Endothelial cell of umbilical vein (primary cell): ENCODE measurements around the gene MARCHF7.

Experiments
- EZH2 ChIP-seq: IDR thresholded peaks from 2 replicates; pipeline ENCODE4 v1.6.1; 2012; ENCODE audit warnings: borderline replicate concordance, low read depth, mild to moderate bottlenecking, moderate library complexity, low read length, inconsistent platforms; ENCODE audit not compliant: severe bottlenecking
- FOS ChIP-seq: IDR thresholded peaks from 2 replicates; pipeline ENCODE4 v1.6.1; 2011; ENCODE audit warnings: mild to moderate bottlenecking, low read length, moderate library complexity, borderline replicate concordance; ENCODE audit not compliant: insufficient read depth
- GATA2 ChIP-seq: IDR thresholded peaks from 2 replicates; pipeline ENCODE4 v1.7.0; 2011; ENCODE audit warnings: low read depth, mild to moderate bottlenecking, moderate library complexity, mixed read lengths, low read length; ENCODE audit not compliant: insufficient read length, insufficient read depth
- MYC ChIP-seq: IDR thresholded peaks from one replicate; pipeline ENCODE4 v1.6.1; 2011; ENCODE audit warnings: mild to moderate bottlenecking, low read depth, low read length
- POLR2A ChIP-seq: IDR thresholded peaks from 2 replicates; pipeline ENCODE4 v1.6.1; 2012; ENCODE audit warnings: low read depth, mild to moderate bottlenecking, control low read depth, low read length
- POLR2AphosphoS5 ChIP-seq: IDR thresholded peaks from 2 replicates; pipeline ENCODE4 v1.6.1; 2012; ENCODE audit warnings: low read depth, mild to moderate bottlenecking, control low read depth, low read length, moderate library complexity; ENCODE audit not compliant: insufficient read depth
- TF ChIP-seq, protein P1 (sequence below), 2 donors: IDR thresholded peaks; 1 replicate in 1 of 2; 2 replicates in 1 of 2; pipeline ENCODE4 v1.5.1; 2011; ENCODE audit warnings: low read length in 2 of 2, mild to moderate bottlenecking in 2 of 2, moderate library complexity in 2 of 2, control low read depth in 1 of 2, inconsistent platforms in 1 of 2, low read depth in 1 of 2; ENCODE audit not compliant: insufficient read depth in 1 of 2; ENCODE audit errors: extremely low read depth in 1 of 2
- TF ChIP-seq, protein P2 (sequence below): IDR thresholded peaks from 2 replicates; pipeline ENCODE4 v1.6.1; 2011; ENCODE audit not compliant: insufficient read depth, insufficient read length

DNA sequence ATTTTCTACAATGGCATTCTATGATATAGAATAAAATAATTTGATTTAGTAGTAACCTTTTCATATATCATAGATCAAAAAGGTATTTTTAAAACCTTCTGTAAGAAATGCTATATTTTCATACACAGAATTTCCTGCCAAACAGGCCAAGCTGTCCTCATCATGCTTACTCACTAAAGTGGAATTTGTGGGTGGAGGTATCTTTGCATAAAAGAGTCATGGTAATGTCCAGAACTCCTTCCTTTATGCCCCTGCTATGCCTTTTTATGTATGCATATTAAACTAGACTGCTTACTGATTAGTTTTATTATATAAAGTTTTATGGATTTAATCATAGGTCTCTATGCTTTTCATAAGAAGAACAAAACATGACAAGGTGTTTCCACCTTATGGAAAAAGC, 27.5 kb upstream of the MARCHF7 start:
- TF ChIP-seq, protein P1, sequence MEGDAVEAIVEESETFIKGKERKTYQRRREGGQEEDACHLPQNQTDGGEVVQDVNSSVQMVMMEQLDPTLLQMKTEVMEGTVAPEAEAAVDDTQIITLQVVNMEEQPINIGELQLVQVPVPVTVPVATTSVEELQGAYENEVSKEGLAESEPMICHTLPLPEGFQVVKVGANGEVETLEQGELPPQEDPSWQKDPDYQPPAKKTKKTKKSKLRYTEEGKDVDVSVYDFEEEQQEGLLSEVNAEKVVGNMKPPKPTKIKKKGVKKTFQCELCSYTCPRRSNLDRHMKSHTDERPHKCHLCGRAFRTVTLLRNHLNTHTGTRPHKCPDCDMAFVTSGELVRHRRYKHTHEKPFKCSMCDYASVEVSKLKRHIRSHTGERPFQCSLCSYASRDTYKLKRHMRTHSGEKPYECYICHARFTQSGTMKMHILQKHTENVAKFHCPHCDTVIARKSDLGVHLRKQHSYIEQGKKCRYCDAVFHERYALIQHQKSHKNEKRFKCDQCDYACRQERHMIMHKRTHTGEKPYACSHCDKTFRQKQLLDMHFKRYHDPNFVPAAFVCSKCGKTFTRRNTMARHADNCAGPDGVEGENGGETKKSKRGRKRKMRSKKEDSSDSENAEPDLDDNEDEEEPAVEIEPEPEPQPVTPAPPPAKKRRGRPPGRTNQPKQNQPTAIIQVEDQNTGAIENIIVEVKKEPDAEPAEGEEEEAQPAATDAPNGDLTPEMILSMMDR (IDR thresholded peaks at IDR 0.05; ENCODE audit: extremely low read depth in 1 of 2, insufficient read depth in 1 of 2, low read depth in 1 of 2, low read length in 2 of 2) = no peak
- TF ChIP-seq, protein P2, sequence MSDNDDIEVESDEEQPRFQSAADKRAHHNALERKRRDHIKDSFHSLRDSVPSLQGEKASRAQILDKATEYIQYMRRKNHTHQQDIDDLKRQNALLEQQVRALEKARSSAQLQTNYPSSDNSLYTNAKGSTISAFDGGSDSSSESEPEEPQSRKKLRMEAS = no peak
- TF ChIP-seq POLR2A (no peak), POLR2AphosphoS5 (no peak), FOS (peak; percentile 42), MYC (no peak), GATA2 (no peak), EZH2 (no peak)
